IMR-90 (cell line): Measurements from ENCODE around the gene CACYBP. TPM values are rescaled to one million over a fixed set of nuclear protein-coding genes. Genes with fewer than 3 reads are reported as not detected.

Experiments used
- ATAC-seq: fragments of 200-7000 bp; cut with Tn5 transposase; 2 replicates; pipeline ENCODE4 v1.9.1; 2020; ENCODE audit warnings: low read depth, mild to moderate bottlenecking, moderate library complexity
- BruUV-seq: library from RNA; stranded (reverse); fragments of 400-500 nt; replicated peaks from 2 replicates; lab custom pipeline; 2021; lab: Mats Ljungman, UMichigan
- CTCF ChIA-PET: fragments of 300-600 bp; formaldehyde crosslinking; extraction: SDS; loops from one replicate; lab custom pipeline; 2021; ENCODE audit warnings: antibody characterized with exemption; lab: Yijun Ruan, JAX
- POLR2A ChIA-PET: fragments of 300-600 bp; sonication (Branson Sonifier 250); formaldehyde crosslinking; loops from one replicate; lab custom pipeline; 2022; ENCODE audit warnings: antibody characterized with exemption; ENCODE audit not compliant: unreplicated experiment; lab: Charles Lee
- DNase-seq: peaks from one replicate; pipeline ENCODE4 v3.0.0; 2013
- H2AFZ ChIP-seq: replicated peaks from 2 replicates; pipeline ENCODE3; 2013; ENCODE audit warnings: low read length, mild to moderate bottlenecking; ENCODE audit not compliant: poor library complexity
- H2AK5ac ChIP-seq: 2 replicates; pipeline ENCODE4 v1.6.1; 2013; ENCODE audit warnings: low read depth, low read length, inconsistent platforms
- H2AK9ac ChIP-seq: replicated peaks from 2 replicates; pipeline ENCODE3; 2013; ENCODE audit warnings: mild to moderate bottlenecking, low read depth, low read length, moderate library complexity; ENCODE audit not compliant: poor library complexity
- H2BK120ac ChIP-seq: 2 replicates; pipeline ENCODE4 v1.6.1; 2013; ENCODE audit warnings: low read depth, low read length, inconsistent platforms
- H2BK15ac ChIP-seq: 3 replicates; pipeline ENCODE4 v1.6.1; 2013; ENCODE audit warnings: low read depth, low read length, inconsistent platforms
- H2BK20ac ChIP-seq: 2 replicates; pipeline ENCODE4 v1.6.1; 2013; ENCODE audit warnings: low read depth, mild to moderate bottlenecking, inconsistent platforms, low read length, moderate library complexity
- H2BK5ac ChIP-seq: 2 replicates; pipeline ENCODE4 v1.6.1; 2013; ENCODE audit warnings: mild to moderate bottlenecking, low read depth, low read length, inconsistent platforms; ENCODE audit not compliant: poor library complexity, severe bottlenecking
- H3K14ac ChIP-seq: replicated peaks from 2 replicates; pipeline ENCODE4 v1.6.1; 2013; ENCODE audit warnings: low read depth, low read length, inconsistent platforms
- H3K18ac ChIP-seq: 2 replicates; pipeline ENCODE4 v1.6.1; 2013; ENCODE audit warnings: low read depth, low read length, control low read depth
- H3K23ac ChIP-seq: 2 replicates; pipeline ENCODE4 v1.6.1; 2013; ENCODE audit warnings: low read depth, low read length, inconsistent platforms
- H3K27ac ChIP-seq: 2 replicates; pipeline ENCODE4 v1.5.1; 2013; ENCODE audit warnings: mild to moderate bottlenecking, control low read depth, low read length; ENCODE audit not compliant: insufficient read depth
- H3K27me3 ChIP-seq: 2 replicates; pipeline ENCODE4 v1.6.1; 2013; ENCODE audit warnings: low read length; ENCODE audit not compliant: control insufficient read depth, insufficient read depth
- H3K36me3 ChIP-seq: 2 replicates; pipeline ENCODE4 v1.6.1; 2013; ENCODE audit warnings: low read length, mixed read lengths; ENCODE audit not compliant: control insufficient read depth, insufficient read depth
- H3K4ac ChIP-seq: 2 replicates; pipeline ENCODE4 v1.6.1; 2013; ENCODE audit warnings: low read depth, low read length, inconsistent platforms
- H3K4me1 ChIP-seq: 2 replicates; pipeline ENCODE4 v1.6.1; 2013; ENCODE audit warnings: low read length, mixed read lengths; ENCODE audit not compliant: control insufficient read depth, insufficient read depth
- H3K4me2 ChIP-seq: 2 replicates; pipeline ENCODE4 v1.6.1; 2013; ENCODE audit warnings: low read depth, mild to moderate bottlenecking, control low read depth, low read length, moderate library complexity
- H3K4me3 ChIP-seq: 2 replicates; pipeline ENCODE4 v1.5.1; 2013; ENCODE audit warnings: low read depth, mild to moderate bottlenecking, control low read depth, low read length, moderate library complexity; ENCODE audit not compliant: insufficient read depth
- H3K56ac ChIP-seq: 2 replicates; pipeline ENCODE4 v1.6.1; 2013; ENCODE audit warnings: low read length, inconsistent platforms; ENCODE audit not compliant: insufficient read depth; ENCODE audit errors: extremely low read depth
- H3K79me1 ChIP-seq, 2 experiments: 2 replicates each; pipeline ENCODE4 v1.6.1; 2013; ENCODE audit warnings: low read length in 2 of 2, inconsistent platforms in 1 of 2, low read depth in 1 of 2
- H3K9ac ChIP-seq: 2 replicates; pipeline ENCODE4 v1.6.1; 2013; ENCODE audit warnings: low read depth, low read length, control low read depth
- H3K9me1 ChIP-seq: 2 replicates; pipeline ENCODE4 v1.6.1; 2013; ENCODE audit warnings: low read length, inconsistent platforms; ENCODE audit not compliant: insufficient read depth
- H3K9me3 ChIP-seq: 2 replicates; pipeline ENCODE4 v1.6.1; 2013; ENCODE audit warnings: low read length; ENCODE audit not compliant: control insufficient read depth, insufficient read depth
- H4K20me1 ChIP-seq: 2 replicates; pipeline ENCODE4 v1.6.1; 2013; ENCODE audit warnings: low read length, inconsistent platforms; ENCODE audit not compliant: insufficient read depth
- H4K5ac ChIP-seq: 2 replicates; pipeline ENCODE4 v1.6.1; 2013; ENCODE audit warnings: mild to moderate bottlenecking, low read depth, low read length, control low read depth
- H4K8ac ChIP-seq, 2 experiments: 2 replicates each; pipeline ENCODE4 v1.6.1; 2013; ENCODE audit warnings: low read depth in 2 of 2, low read length in 2 of 2, control low read depth in 1 of 2, inconsistent platforms in 1 of 2
- H4K91ac ChIP-seq: 2 replicates; pipeline ENCODE4 v1.6.1; 2013; ENCODE audit warnings: low read depth, low read length, inconsistent platforms; ENCODE audit not compliant: insufficient read depth
- BHLHE40 ChIP-seq: fragments of 150-350 bp; IDR thresholded peaks from 2 replicates; pipeline ENCODE4 v1.6.1; 2016; ENCODE audit warnings: mild to moderate bottlenecking, low read depth, low read length
- CEBPB ChIP-seq: IDR thresholded peaks from 2 replicates; pipeline ENCODE4 v1.6.1; 2012; ENCODE audit warnings: low read depth, low read length, improper control_type of control experiment
- ELK1 ChIP-seq: fragments of 150-350 bp; IDR thresholded peaks from 2 replicates; pipeline ENCODE4 v1.6.1; 2016; ENCODE audit warnings: low read depth, mild to moderate bottlenecking, low read length, moderate library complexity, borderline replicate concordance
- MAFK ChIP-seq: IDR thresholded peaks from 2 replicates; pipeline ENCODE4 v1.6.1; 2012; ENCODE audit warnings: low read depth, low read length, improper control_type of control experiment
- MAZ ChIP-seq: IDR thresholded peaks from 2 replicates; pipeline ENCODE4 v1.6.1; 2012; ENCODE audit warnings: low read depth, mild to moderate bottlenecking, low read length, improper control_type of control experiment, moderate library complexity, borderline replicate concordance
- POLR2A ChIP-seq: IDR thresholded peaks from 2 replicates; pipeline ENCODE4 v1.6.1; 2012; ENCODE audit warnings: mild to moderate bottlenecking, low read depth, low read length
- RAD21 ChIP-seq: IDR thresholded peaks from 2 replicates; pipeline ENCODE4 v1.6.1; 2012; ENCODE audit warnings: low read length, improper control_type of control experiment
- RCOR1 ChIP-seq: IDR thresholded peaks from 2 replicates; pipeline ENCODE4 v1.6.1; 2012; ENCODE audit warnings: mild to moderate bottlenecking, low read length, improper control_type of control experiment; ENCODE audit not compliant: insufficient replicate concordance
- RFX5 ChIP-seq: IDR thresholded peaks from 2 replicates; pipeline ENCODE4 v1.8.0; 2012; ENCODE audit warnings: low read depth, mild to moderate bottlenecking, low read length, moderate library complexity
- SMC3 ChIP-seq: fragments of 150-350 bp; IDR thresholded peaks from 2 replicates; pipeline ENCODE4 v1.6.1; 2016; ENCODE audit warnings: low read depth, mild to moderate bottlenecking, antibody characterized with exemption, low read length, moderate library complexity
- WGBS, 2 experiments: methylation state at CpG; one replicate each; pipeline versions ENCODE4 v1.1.5 to v1.1.7; 2013; ENCODE audit warnings: missing lambda C conversion rate in 2 of 2; ENCODE audit not compliant: insufficient read length in 1 of 2; ENCODE audit errors: extremely low coverage in 2 of 2; 5-methylcytosine and 5-hydroxymethylcytosine counted together
- dilution Hi-C: fragments of 300-500 bp; cut with HindIII; formaldehyde crosslinking; loops from one replicate; pipeline ENCODE4 v1.14.3; 2018; ENCODE audit warnings: low sequenced_read_pairs; ENCODE audit not compliant: unreplicated experiment
- in situ Hi-C: fragments of 300-500 bp; cut with MboI; formaldehyde crosslinking; loops from 3 replicates; pipeline ENCODE4 v1.14.3; 2019; ENCODE audit warnings: low sequenced_read_pairs, inconsistent platforms, mixed read lengths
- intact Hi-C: fragments of 100-400 bp; cut with micrococcal nuclease; formaldehyde crosslinking; loops from 2 replicates; pipeline ENCODE4 v1.10.0; 2022
- polyA plus RNA-seq, 3 experiments: library from polyadenylated mRNA; depleted of rRNA; stranded (reverse); fragments of >200 nt; gene quantifications; 2 replicates each; pipeline ENCODE4 v1.2.3, GENCODE V29; 2012; ENCODE audit warnings: low replicate concordance in 1 of 3
- total RNA-seq: library from RNA; depleted of rRNA; stranded (reverse); fragments of >200 nt; gene quantifications from 2 replicates; pipeline ENCODE4 v1.2.3, GENCODE V29; 2012
- TF ChIP-seq, protein P1 (sequence below): fragments of 150-350 bp; IDR thresholded peaks from 2 replicates; pipeline ENCODE4 v1.6.1; 2017; ENCODE audit warnings: mild to moderate bottlenecking, antibody characterized with exemption, low read length, low read depth

CACYBP gene
- total and polyA plus RNA-seq, 2 of the 4 experiments (the other 2 are of a cell fraction): 61.8 to 62.8 TPM

- no peak for TF ChIP-seq RFX5
- TF ChIP-seq MAZ: no peak
- no peak for TF ChIP-seq POLR2A
- TF ChIP-seq, protein P1, sequence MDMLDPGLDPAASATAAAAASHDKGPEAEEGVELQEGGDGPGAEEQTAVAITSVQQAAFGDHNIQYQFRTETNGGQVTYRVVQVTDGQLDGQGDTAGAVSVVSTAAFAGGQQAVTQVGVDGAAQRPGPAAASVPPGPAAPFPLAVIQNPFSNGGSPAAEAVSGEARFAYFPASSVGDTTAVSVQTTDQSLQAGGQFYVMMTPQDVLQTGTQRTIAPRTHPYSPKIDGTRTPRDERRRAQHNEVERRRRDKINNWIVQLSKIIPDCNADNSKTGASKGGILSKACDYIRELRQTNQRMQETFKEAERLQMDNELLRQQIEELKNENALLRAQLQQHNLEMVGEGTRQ: no peak
Observed at GRCh38 chr1:174991473-174991872, 8.3 kb upstream of the CACYBP start (continued).

GRCh38 chr1:174995121-174995520, 4.6 kb upstream of the CACYBP start:
- Histone ChIP-seq H4K91ac (no peak overlapping the region), H3K56ac (no peak overlapping the region), H4K20me1 (no peaks in the 10 kb centered on the region), H2BK15ac (no peak overlapping the region), H3K23ac (no peak overlapping the region), H3K18ac (no peak overlapping the region), H2BK5ac (no peak overlapping the region), H3K4ac (no peak overlapping the region), H3K27ac (no peak overlapping the region), H2BK20ac (no peak overlapping the region), H3K9ac (no peak overlapping the region), H2AK5ac (no peak overlapping the region), H3K4me2 (no peak overlapping the region), H3K79me1 (peaks cover 5 to 11% of the 10 kb centered on the region in 2 experiments; a peak in 2 of 4 replicates), H3K14ac (no peak overlapping the region), H4K5ac (no peak overlapping the region), H3K9me1 (no peaks in the 10 kb centered on the region), H2BK120ac (no peak overlapping the region), H3K36me3 (no peaks in the 10 kb centered on the region), H2AFZ (no peak overlapping the region), H2AK9ac (no peak overlapping the region), H3K4me1 (peaks cover 2% of the 10 kb centered on the region; the same call in 1 of the 2 replicates), H3K9me3 (no peaks in the 10 kb centered on the region), H3K4me3 (no peak overlapping the region), H4K8ac (no peak overlapping the region), H3K27me3 (no peaks in the 10 kb centered on the region)
- intact Hi-C loops: loop anchor here (5.0 kb wide), 1 partner anchor 198 kb away; no protein-coding TSS in a partner anchor
- ATAC-seq (no peak), DNase-seq (peak; percentile 16)
- no CpG with 5 or more reads among the region's 3 CpGs for WGBS, 2 experiments
- dilution Hi-C loops: no loop called here
- ChIA-PET CTCF (interaction anchor here (1.3 to 1.5 kb wide), 2 partner anchors 8 to 12 kb away, joined by 3 to 4 read pairs; no protein-coding TSS in a partner anchor), POLR2A (no interaction called here)
- BruUV-seq: no TSS peak
- in situ Hi-C loops: loop anchor here (25.0 kb wide), 1 partner anchor 733 kb away; no protein-coding TSS in a partner anchor
- TF ChIP-seq SMC3: no peak
- no peak for TF ChIP-seq RCOR1
- no peak for TF ChIP-seq RFX5
- no peak for TF ChIP-seq BHLHE40
- no peak for TF ChIP-seq MAFK
- no peak for TF ChIP-seq CEBPB
- TF ChIP-seq POLR2A: no peak
- no peak for TF ChIP-seq MAZ
- TF ChIP-seq, protein P1: no peak
- TF ChIP-seq RAD21: no peak
- TF ChIP-seq ELK1: no peak
